Left kidney (tissue), 2 donors: Measurements from ENCODE around the gene PYROXD2. TPM values are rescaled to one million over a fixed set of nuclear protein-coding genes. Genes with fewer than 3 reads are reported as not detected.
"Not testable (repeated sequence)": the region's sequence is repeated elsewhere in the genome, so short reads cannot be mapped to it uniquely, and the experiment has no call there.

Experiments
- DNase-seq: peaks from one replicate; pipeline ENCODE4 v3.0.0-alpha.2; 2013
- polyA plus RNA-seq: library from polyadenylated mRNA; unstranded; fragments of 120-200 nt; gene quantifications from one replicate; pipeline ENCODE4 v1.2.1, GENCODE V29; 2013; ENCODE audit not compliant: insufficient read length

Gene PYROXD2
- polyA plus RNA-seq, 1 donor: 22.3 TPM

GRCh38 chr10:98394851-98395440 is 20.0 kb downstream of the PYROXD2 start:
- no peak for DNase-seq

GRCh38 chr10:98391578-98391991 is 23.4 kb downstream of the PYROXD2 start:
- DNase-seq: no peak

GRCh38 chr10:98391065-98391464 is 23.9 kb downstream of the PYROXD2 start:
- no peak for DNase-seq

- no peak for DNase-seq
These were observed 24.6 kb downstream of the PYROXD2 start for GRCh38 chr10:98390406-98390805.

GRCh38 chr10:98389398-98389797 is 25.6 kb downstream of the PYROXD2 start:
- no peak for DNase-seq

GRCh38 chr10:98388101-98388655 is 26.8 kb downstream of the PYROXD2 start:
- DNase-seq: no peak

- no peak for DNase-seq
These were observed 30.4 kb downstream of the PYROXD2 start for GRCh38 chr10:98384531-98385133.

GRCh38 chr10:98383869-98384268 is 31.1 kb downstream of the PYROXD2 start:
- no peak for DNase-seq

- DNase-seq: not testable (repeated sequence)
These were observed 31.8 kb downstream of the PYROXD2 start for GRCh38 chr10:98383134-98383667.

- DNase-seq: no peak
These were observed 32.3 kb downstream of the PYROXD2 start for GRCh38 chr10:98382691-98383101.

- DNase-seq: no peak
These were observed 34.3 kb downstream of the PYROXD2 start for GRCh38 chr10:98380493-98381339.

- DNase-seq: no peak
These were observed 36.3 kb downstream of the PYROXD2 start for GRCh38 chr10:98378722-98379121.

- DNase-seq: no peak
These were observed 37.4 kb downstream of the PYROXD2 start for GRCh38 chr10:98377536-98377935.

GRCh38 chr10:98377001-98377400 is 38.0 kb downstream of the PYROXD2 start:
- no peak for DNase-seq

- DNase-seq: peak; percentile 83
These were observed 38.5 kb downstream of the PYROXD2 start for GRCh38 chr10:98376485-98376884.

GRCh38 chr10:98374217-98374985 is 40.6 kb downstream of the PYROXD2 start:
- no peak for DNase-seq

- no peak for DNase-seq
These were observed 41.5 kb downstream of the PYROXD2 start for GRCh38 chr10:98373260-98374040.

- no peak for DNase-seq
These were observed 43.9 kb downstream of the PYROXD2 start for GRCh38 chr10:98370831-98371820.

- DNase-seq: no peak
These were observed 45.2 kb downstream of the PYROXD2 start for GRCh38 chr10:98369801-98370200.

GRCh38 chr10:98368644-98369043 is 46.3 kb downstream of the PYROXD2 start:
- DNase-seq: no peak
